Right atrium auricular region (tissue), 2 donors: ENCODE data around the gene GTF2F2. TPM values are rescaled to one million over a fixed set of nuclear protein-coding genes. Genes with fewer than 3 reads are reported as not detected.

ENCODE experiments used
- DNase-seq: peaks from one replicate; pipeline ENCODE4 v3.0.0-alpha.2; 2019; ENCODE audit warnings: low spot score
- H3K27ac ChIP-seq, 2 donors: fragments of 200-600 bp; sonication (generic); 1 replicate in 1 of 2; 2 replicates in 1 of 2; pipeline ENCODE4 v1.5.1; 2016 to 2019
- H3K27me3 ChIP-seq, 2 donors: fragments of 200-600 bp; sonication (generic); one replicate each; pipeline versions ENCODE4 v1.5.1 to v1.6.0; 2017 to 2019
- H3K36me3 ChIP-seq: fragments of 200-600 bp; sonication (generic); one replicate; pipeline ENCODE4 v1.5.1; 2016
- H3K4me1 ChIP-seq, 2 donors: fragments of 200-600 bp; sonication (generic); one replicate each; pipeline versions ENCODE4 v1.5.1 to v1.6.0; 2017 to 2019
- H3K4me3 ChIP-seq, 2 donors: fragments of 200-600 bp; sonication (generic); 1 replicate in 1 of 2; 2 replicates in 1 of 2; pipeline ENCODE4 v1.5.1; 2017 to 2019; ENCODE audit warnings: mild to moderate bottlenecking in 1 of 2, moderate library complexity in 1 of 2
- H3K9me3 ChIP-seq, 2 donors: fragments of 200-600 bp; sonication (generic); one replicate each; pipeline ENCODE4 v1.5.1; 2019
- CTCF ChIP-seq, 2 donors: fragments of 200-600 bp; sonication (generic); IDR thresholded peaks; one replicate each; pipeline ENCODE4 v1.5.1; 2019; ENCODE audit warnings: antibody characterized with exemption in 2 of 2
- total RNA-seq, 2 donors: library from RNA; depleted of rRNA; stranded (reverse); fragments of >200 nt; gene quantifications; one replicate each; pipeline ENCODE4 v1.1.0, GENCODE V29; 2016

GTF2F2 gene
- total RNA-seq, 2 donors from 2014 or later = 9.4 to 23.3 TPM

- H3K36me3 ChIP-seq = no peaks in the 10 kb centered on the region
- no peaks in the 10 kb centered on the region for H3K4me1 ChIP-seq
- no peaks in the 10 kb centered on the region for H3K9me3 ChIP-seq
- TF ChIP-seq CTCF (IDR thresholded peaks at IDR 0.05) = no peak
- no peak overlapping the region for H3K4me3 ChIP-seq
- H3K27me3 ChIP-seq = no peaks in the 10 kb centered on the region
- DNase-seq = no peak
- no peak overlapping the region for H3K27ac ChIP-seq
Observed at GRCh38 chr13:45102136-45102507, 18.2 kb upstream of the GTF2F2 start.

- Histone ChIP-seq H3K4me3 (no peak overlapping the region), H3K27ac (no peak overlapping the region), H3K36me3 (no peaks in the 10 kb centered on the region), H3K9me3 (no peaks in the 10 kb centered on the region), H3K4me1 (no peaks in the 10 kb centered on the region), H3K27me3 (no peaks in the 10 kb centered on the region)
- DNase-seq = no peak
- TF ChIP-seq CTCF (IDR thresholded peaks at IDR 0.05) = no peak
Observed at GRCh38 chr13:45103449-45103848, 16.9 kb upstream of the GTF2F2 start.

GRCh38 chr13:45104261-45104660 is 16.0 kb upstream of the GTF2F2 start:
- no peaks in the 10 kb centered on the region for H3K9me3 ChIP-seq
- H3K4me3 ChIP-seq = no peak overlapping the region
- DNase-seq = no peak
- no peaks in the 10 kb centered on the region for H3K4me1 ChIP-seq
- H3K27me3 ChIP-seq = no peaks in the 10 kb centered on the region
- TF ChIP-seq CTCF (IDR thresholded peaks at IDR 0.05) = no peak
- H3K36me3 ChIP-seq = no peaks in the 10 kb centered on the region
- no peak overlapping the region for H3K27ac ChIP-seq

GRCh38 chr13:45105895-45106294 is 14.4 kb upstream of the GTF2F2 start:
- no peaks in the 10 kb centered on the region for H3K9me3 ChIP-seq
- H3K4me3 ChIP-seq = no peak overlapping the region
- no peaks in the 10 kb centered on the region for H3K4me1 ChIP-seq
- no peak overlapping the region for H3K27ac ChIP-seq
- no peaks in the 10 kb centered on the region for H3K36me3 ChIP-seq
- TF ChIP-seq CTCF (IDR thresholded peaks at IDR 0.05) = no peak
- no peak for DNase-seq
- no peaks in the 10 kb centered on the region for H3K27me3 ChIP-seq

GRCh38 chr13:45107539-45107938 is 12.8 kb upstream of the GTF2F2 start:
- no peak for DNase-seq
- no peak for TF ChIP-seq CTCF (IDR thresholded peaks at IDR 0.05)
- Histone ChIP-seq H3K27me3 (no peaks in the 10 kb centered on the region), H3K4me1 (no peaks in the 10 kb centered on the region), H3K9me3 (no peaks in the 10 kb centered on the region), H3K27ac (no peak overlapping the region), H3K4me3 (no peak overlapping the region), H3K36me3 (no peaks in the 10 kb centered on the region)

- Histone ChIP-seq H3K27me3 (no peaks in the 10 kb centered on the region), H3K4me1 (no peaks in the 10 kb centered on the region), H3K4me3 (no peak overlapping the region), H3K27ac (no peak overlapping the region), H3K36me3 (no peaks in the 10 kb centered on the region), H3K9me3 (no peaks in the 10 kb centered on the region)
- DNase-seq = no peak
- no peak for TF ChIP-seq CTCF (IDR thresholded peaks at IDR 0.05)
Observed at GRCh38 chr13:45108716-45109101, 11.6 kb upstream of the GTF2F2 start.
